ENCODE data around the gene ZNF587B.
"Not testable (repeated sequence)": the region's sequence is repeated elsewhere in the genome, so short reads cannot be mapped to it uniquely, and the experiment has no call there.

The ZNF587B gene

GRCh38 chr19:57820599-57820998 lies 9.5 kb upstream of the ZNF587B start:
- no peaks in the 10 kb centered on the region for H3K9me3 ChIP-seq (ENCODE audit: insufficient read depth, low read depth, low read length)
- peaks cover 9% of the 10 kb centered on the region for H3K4me1 ChIP-seq (ENCODE audit: insufficient read depth, low read length)
- H3K9ac ChIP-seq (ENCODE audit: low read depth, low read length), result peak overlapping the region; percentile 96; the same call in 1 of the 2 replicates

DNA sequence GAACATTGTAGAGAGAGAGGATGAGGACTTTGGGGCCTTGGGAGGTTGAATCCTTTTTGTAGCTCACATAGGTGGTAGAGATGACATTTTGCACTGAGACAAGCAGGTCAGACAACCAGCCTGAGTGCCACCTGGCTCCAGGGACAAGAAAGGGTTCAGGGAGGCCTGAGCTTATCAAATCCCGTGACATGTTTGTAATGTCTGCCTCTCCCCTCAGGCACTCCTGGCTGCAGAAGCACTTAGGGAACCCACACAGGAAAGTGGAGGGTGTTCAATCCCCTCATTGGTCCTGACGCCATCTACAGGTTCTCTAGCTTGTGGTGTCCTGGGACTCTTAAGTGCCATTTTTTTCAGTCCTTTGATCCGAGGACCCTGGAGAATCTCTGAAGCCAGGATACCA lies 9.0 kb upstream of the ZNF587B start:
- H3K27ac ChIP-seq (ENCODE audit: low read length); H3K4me1 ChIP-seq (ENCODE audit: insufficient read depth, low read length); H3K9me3 ChIP-seq (ENCODE audit: insufficient read depth, low read depth, low read length); H3K27me3 ChIP-seq (ENCODE audit: insufficient read depth, low read length): not testable (repeated sequence)
- Histone ChIP-seq H3K4me3 (ENCODE audit: low read length) (peak overlapping the region; percentile 95), H3K9ac (ENCODE audit: low read depth, low read length) (peak overlapping the region; percentile 96; the same call in 1 of the 2 replicates), H3K36me3 (ENCODE audit: insufficient read depth, low read depth, low read length) (peaks cover 30% of the 10 kb centered on the region)

More at GRCh38 chr19:57820599-57820998, 9.5 kb upstream of the ZNF587B start:
- Histone ChIP-seq H3K36me3 (ENCODE audit: insufficient read depth, low read depth, low read length) (peaks cover 30% of the 10 kb centered on the region), H3K27ac (ENCODE audit: low read length) (no peak overlapping the region), H3K27me3 (ENCODE audit: insufficient read depth, low read length) (no peaks in the 10 kb centered on the region), H3K4me3 (ENCODE audit: low read length) (peak overlapping the region; percentile 95)

- H3K4me3 ChIP-seq (ENCODE audit: low read length); H3K9me3 ChIP-seq (ENCODE audit: insufficient read depth, low read depth, low read length); H3K9ac ChIP-seq (ENCODE audit: low read depth, low read length); H3K4me1 ChIP-seq (ENCODE audit: insufficient read depth, low read length); H3K27me3 ChIP-seq (ENCODE audit: insufficient read depth, low read length); H3K27ac ChIP-seq (ENCODE audit: low read length): not testable (repeated sequence)
- peaks cover 30% of the 10 kb centered on the region for H3K36me3 ChIP-seq (ENCODE audit: insufficient read depth, low read depth, low read length)
Measured at GRCh38 chr19:57821501-57821900, 8.6 kb upstream of the ZNF587B start.

DNA sequence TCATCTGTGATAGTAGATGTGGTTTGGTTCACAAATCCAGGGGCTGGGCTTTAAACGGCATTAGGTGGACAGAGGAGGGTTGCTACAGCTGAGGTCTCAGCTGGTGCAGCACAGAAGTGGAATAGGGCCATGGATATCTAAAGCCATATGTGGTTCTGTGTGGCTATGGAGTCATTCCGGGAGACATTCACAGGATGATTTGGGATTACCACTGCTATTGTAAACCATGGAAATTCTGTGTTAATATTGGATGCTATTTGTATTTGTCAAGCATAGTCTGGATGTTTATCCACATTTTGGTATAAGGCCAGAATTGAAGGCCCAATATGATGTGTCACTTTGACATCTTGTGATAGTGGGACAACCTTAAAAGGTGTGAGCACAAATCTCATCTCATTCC lies 6.9 kb upstream of the ZNF587B start:
- not testable (repeated sequence) for H3K4me1 ChIP-seq (ENCODE audit: insufficient read depth, low read length); H3K27ac ChIP-seq (ENCODE audit: low read length); H3K4me3 ChIP-seq (ENCODE audit: low read length); H3K27me3 ChIP-seq (ENCODE audit: insufficient read depth, low read length); H3K9ac ChIP-seq (ENCODE audit: low read depth, low read length); H3K9me3 ChIP-seq (ENCODE audit: insufficient read depth, low read depth, low read length)
- peaks cover 35% of the 10 kb centered on the region for H3K36me3 ChIP-seq (ENCODE audit: insufficient read depth, low read depth, low read length)

DNA sequence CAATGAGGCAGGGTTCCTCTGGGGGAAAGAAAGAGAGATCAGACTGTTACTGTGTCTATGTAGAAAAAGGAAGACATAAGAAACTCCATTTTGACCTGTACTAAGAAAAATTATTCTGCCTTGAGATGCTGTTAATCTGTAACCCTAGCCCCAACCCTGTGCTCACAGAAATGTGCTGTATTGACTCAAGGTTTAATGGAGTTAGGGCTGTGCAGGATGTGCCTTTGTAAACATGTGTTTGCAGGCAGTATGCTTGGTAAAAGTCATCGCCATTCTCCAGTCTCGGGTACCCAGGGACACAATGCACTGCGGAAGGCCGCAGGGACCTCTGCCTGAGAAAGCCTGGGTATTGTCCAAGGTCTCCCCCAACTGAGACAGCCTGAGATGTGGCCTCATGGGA lies 6.5 kb upstream of the ZNF587B start:
- peaks cover 35% of the 10 kb centered on the region for H3K36me3 ChIP-seq (ENCODE audit: insufficient read depth, low read depth, low read length)
- H3K27ac ChIP-seq (ENCODE audit: low read length); H3K9me3 ChIP-seq (ENCODE audit: insufficient read depth, low read depth, low read length); H3K9ac ChIP-seq (ENCODE audit: low read depth, low read length); H3K4me3 ChIP-seq (ENCODE audit: low read length); H3K27me3 ChIP-seq (ENCODE audit: insufficient read depth, low read length); H3K4me1 ChIP-seq (ENCODE audit: insufficient read depth, low read length): not testable (repeated sequence)

DNA sequence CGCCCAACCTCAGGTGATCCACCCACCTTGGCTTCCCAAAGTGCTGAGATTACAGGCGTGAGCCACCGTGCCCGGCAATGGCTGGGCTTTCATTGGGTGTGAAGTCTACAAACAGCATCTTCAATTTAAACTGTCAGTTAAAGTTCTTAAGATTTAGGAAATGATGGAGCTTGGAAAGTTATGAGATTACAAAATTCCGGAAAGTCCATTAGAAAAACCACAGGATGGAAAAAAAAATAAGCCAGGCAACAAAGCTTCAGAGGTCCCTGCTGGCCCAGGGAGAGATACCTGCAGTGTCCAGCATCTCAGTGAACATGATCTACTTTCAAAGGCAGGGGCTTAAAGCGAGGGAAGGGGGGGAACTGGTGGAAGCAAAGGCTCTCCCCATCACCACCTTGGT lies 4.6 kb upstream of the ZNF587B start:
- Histone ChIP-seq H3K36me3 (ENCODE audit: insufficient read depth, low read depth, low read length) (peaks cover 35% of the 10 kb centered on the region), H3K4me1 (ENCODE audit: insufficient read depth, low read length) (peaks cover 3% of the 10 kb centered on the region; the same call in 1 of the 2 replicates), H3K9me3 (ENCODE audit: insufficient read depth, low read depth, low read length) (no peaks in the 10 kb centered on the region), H3K27ac (ENCODE audit: low read length) (no peak overlapping the region), H3K27me3 (ENCODE audit: insufficient read depth, low read length) (no peaks in the 10 kb centered on the region), H3K4me3 (ENCODE audit: low read length) (no peak overlapping the region), H3K9ac (ENCODE audit: low read depth, low read length) (no peak overlapping the region)

DNA sequence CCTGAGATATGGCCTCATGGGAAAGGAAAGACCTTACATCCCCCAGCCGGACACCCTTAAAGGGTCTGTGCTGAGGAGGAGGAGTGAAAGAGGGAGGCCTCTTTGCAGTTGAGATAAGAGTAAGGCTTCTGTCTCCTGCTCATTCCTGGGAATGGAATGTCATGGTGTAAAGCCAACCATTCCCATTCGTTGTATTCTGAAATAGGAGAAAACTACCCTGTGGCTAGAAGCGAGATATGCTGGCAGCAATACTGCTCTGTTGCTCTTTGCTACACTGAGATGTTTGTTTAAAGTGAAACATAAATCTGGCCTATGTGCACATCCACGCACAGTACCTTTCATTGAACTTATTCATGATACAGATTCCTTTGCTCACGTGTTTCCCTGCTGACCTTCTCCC lies 783 bp upstream of the ZNF587B start:
- Histone ChIP-seq H3K36me3 (ENCODE audit: insufficient read depth, low read depth, low read length) (peaks cover 15% of the 10 kb centered on the region), H3K9ac (ENCODE audit: low read depth, low read length) (no peak overlapping the region), H3K4me3 (ENCODE audit: low read length) (no peak overlapping the region), H3K27me3 (ENCODE audit: insufficient read depth, low read length) (no peaks in the 10 kb centered on the region), H3K27ac (ENCODE audit: low read length) (no peak overlapping the region), H3K9me3 (ENCODE audit: insufficient read depth, low read depth, low read length) (no peaks in the 10 kb centered on the region), H3K4me1 (ENCODE audit: insufficient read depth, low read length) (no peaks in the 10 kb centered on the region; the same call in 1 of the 2 replicates)

- not testable (repeated sequence) for H3K27ac ChIP-seq (ENCODE audit: low read length); H3K9ac ChIP-seq (ENCODE audit: low read depth, low read length); H3K27me3 ChIP-seq (ENCODE audit: insufficient read depth, low read length); H3K4me3 ChIP-seq (ENCODE audit: low read length); H3K9me3 ChIP-seq (ENCODE audit: insufficient read depth, low read depth, low read length); H3K4me1 ChIP-seq (ENCODE audit: insufficient read depth, low read length)
- peaks cover 63% of the 10 kb centered on the region for H3K36me3 ChIP-seq (ENCODE audit: insufficient read depth, low read depth, low read length)
Measured at GRCh38 chr19:57836991-57837390, 6.9 kb downstream of the ZNF587B start.

- H3K4me1 ChIP-seq (ENCODE audit: insufficient read depth, low read length); H3K9ac ChIP-seq (ENCODE audit: low read depth, low read length); H3K27ac ChIP-seq (ENCODE audit: low read length); H3K27me3 ChIP-seq (ENCODE audit: insufficient read depth, low read length); H3K9me3 ChIP-seq (ENCODE audit: insufficient read depth, low read depth, low read length); H3K4me3 ChIP-seq (ENCODE audit: low read length): not testable (repeated sequence)
- peaks cover 73% of the 10 kb centered on the region for H3K36me3 ChIP-seq (ENCODE audit: insufficient read depth, low read depth, low read length)
Measured at GRCh38 chr19:57838622-57839191, 8.6 kb downstream of the ZNF587B start.

DNA sequence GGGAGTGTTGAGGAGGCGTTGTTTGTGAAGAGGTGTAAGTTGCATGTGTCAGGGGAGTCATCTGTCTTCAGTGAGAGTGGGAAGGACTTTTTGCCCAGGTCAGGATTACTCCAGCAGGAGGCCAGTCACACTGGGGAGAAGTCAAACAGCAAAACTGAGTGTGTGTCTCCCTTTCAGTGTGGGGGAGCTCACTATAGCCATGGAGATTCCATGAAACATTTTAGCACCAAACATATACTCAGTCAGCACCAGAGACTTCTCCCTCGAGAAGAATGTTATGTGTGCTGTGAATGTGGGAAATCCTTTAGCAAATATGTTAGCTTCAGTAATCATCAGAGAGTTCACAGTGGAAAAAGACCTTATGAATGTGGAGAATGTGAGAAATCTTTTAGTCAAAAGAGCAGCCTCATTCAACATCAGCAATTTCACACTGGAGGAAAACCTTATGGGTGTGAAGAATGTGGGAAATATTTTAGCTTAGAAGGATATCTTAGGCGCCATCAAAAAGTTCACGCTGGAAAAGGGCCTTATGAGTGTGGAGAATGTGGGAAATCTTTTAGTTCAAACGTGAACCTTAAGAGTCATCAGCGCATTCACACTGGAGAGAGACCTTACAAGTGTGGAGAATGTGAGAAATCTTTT lies 11.1 kb downstream of the ZNF587B start:
- no peak overlapping the region for H3K9ac ChIP-seq (ENCODE audit: low read depth, low read length)
- no peaks in the 10 kb centered on the region for H3K4me1 ChIP-seq (ENCODE audit: insufficient read depth, low read length)
- peaks cover 95% of the 10 kb centered on the region for H3K36me3 ChIP-seq (ENCODE audit: insufficient read depth, low read depth, low read length)
- no peaks in the 10 kb centered on the region for H3K9me3 ChIP-seq (ENCODE audit: insufficient read depth, low read depth, low read length)
- H3K27ac ChIP-seq (ENCODE audit: low read length), result no peak overlapping the region
- H3K4me3 ChIP-seq (ENCODE audit: low read length), result no peak overlapping the region
- no peaks in the 10 kb centered on the region for H3K27me3 ChIP-seq (ENCODE audit: insufficient read depth, low read length)

DNA sequence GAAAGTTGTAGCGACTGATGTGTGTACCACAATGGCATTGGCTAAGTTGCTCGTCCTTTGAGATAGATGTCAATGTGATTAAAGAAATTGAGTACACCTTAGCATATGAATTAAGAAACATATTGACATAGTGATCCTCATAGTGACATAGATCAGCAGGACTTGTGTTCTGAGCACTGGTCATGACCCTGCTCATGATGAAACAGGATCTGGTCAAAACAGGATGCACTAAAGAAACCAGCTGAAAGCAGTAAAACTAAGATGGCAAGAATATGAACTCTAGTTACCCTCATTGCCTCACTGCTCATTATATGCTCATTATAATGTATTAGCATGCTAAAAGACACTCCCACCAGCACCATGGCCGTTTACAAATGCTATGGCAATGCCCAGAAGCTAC lies 17.1 kb downstream of the ZNF587B start:
- H3K27ac ChIP-seq (ENCODE audit: low read length); H3K9ac ChIP-seq (ENCODE audit: low read depth, low read length); H3K4me3 ChIP-seq (ENCODE audit: low read length); H3K27me3 ChIP-seq (ENCODE audit: insufficient read depth, low read length); H3K9me3 ChIP-seq (ENCODE audit: insufficient read depth, low read depth, low read length); H3K4me1 ChIP-seq (ENCODE audit: insufficient read depth, low read length): not testable (repeated sequence)
- peaks cover 51% of the 10 kb centered on the region for H3K36me3 ChIP-seq (ENCODE audit: insufficient read depth, low read depth, low read length)

GRCh38 chr19:57849162-57849665 lies 19.1 kb downstream of the ZNF587B start:
- H3K4me1 ChIP-seq (ENCODE audit: insufficient read depth, low read length); H3K27ac ChIP-seq (ENCODE audit: low read length); H3K27me3 ChIP-seq (ENCODE audit: insufficient read depth, low read length); H3K9me3 ChIP-seq (ENCODE audit: insufficient read depth, low read depth, low read length): not testable (repeated sequence)
- H3K4me3 ChIP-seq (ENCODE audit: low read length), result peak overlapping the region; percentile 90; the same call in 1 of the 2 replicates
- H3K9ac ChIP-seq (ENCODE audit: low read depth, low read length), result peak overlapping the region; percentile 92; the same call in 1 of the 2 replicates
- peaks cover 44% of the 10 kb centered on the region for H3K36me3 ChIP-seq (ENCODE audit: insufficient read depth, low read depth, low read length)

Measured in iPS-20b (cell line).